ENCODE results near the gene ACVR1B. TPM values are rescaled to one million over a fixed set of nuclear protein-coding genes. Genes with fewer than 3 reads are reported as not detected.

Gene ACVR1B
- total RNA-seq, 1 experiment from 2014 or later = 112 TPM

DNA sequence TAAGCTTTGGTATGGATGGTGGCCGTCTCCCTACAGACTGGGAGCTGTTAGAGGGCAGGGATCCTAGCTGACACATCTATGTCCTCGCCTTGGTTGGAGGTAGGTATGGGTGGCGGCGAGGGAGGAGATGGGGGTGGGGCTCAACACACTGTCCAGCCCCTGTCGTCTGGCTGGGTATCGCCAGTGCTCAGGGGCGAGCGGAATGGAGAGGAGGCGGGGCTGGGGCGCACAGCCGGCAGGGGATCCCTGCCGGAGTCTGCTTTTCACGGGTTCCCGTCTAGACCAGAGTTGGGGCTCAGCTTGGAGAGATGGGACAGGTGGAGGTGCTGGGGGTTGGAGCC, 71.3 kb downstream of the ACVR1B start:
- H3K4me3 ChIP-seq (ENCODE audit: low read depth, low read length) = peak overlapping the region; percentile 75
- H3K36me3 ChIP-seq (ENCODE audit: control insufficient read depth, insufficient read depth, low read length) = no peaks in the 10 kb centered on the region
- Mint-ChIP-seq H3K9me3 (ENCODE audit: unreplicated experiment) (no peaks in the 10 kb centered on the region), H3K4me1 (ENCODE audit: low read depth, unreplicated experiment) (peaks cover 34% of the 10 kb centered on the region), H3K4me3 (ENCODE audit: unreplicated experiment) (peak overlapping the region; percentile 90), H3K27ac (ENCODE audit: unreplicated experiment) (no peak overlapping the region), H3K27me3 (ENCODE audit: insufficient read depth, unreplicated experiment) (no peaks in the 10 kb centered on the region), H3K36me3 (ENCODE audit: insufficient read depth, unreplicated experiment) (peaks cover 19% of the 10 kb centered on the region)
- H3K4me1 ChIP-seq = peaks cover 12% of the 10 kb centered on the region; the same call in 1 of the 2 replicates
- CTCF ChIA-PET = interaction anchor here (0.6 to 6.0 kb wide), 21 partner anchors 9 to 844 kb away, joined by 3 to 102 read pairs (median 7); partner anchors contain the start of gene ATG101
- BruUV-seq (replicated peaks) = no TSS peak
- POLR2A ChIA-PET = interaction anchor here (0.6 to 1.3 kb wide), 2 partner anchors 10 to 28 kb away, joined by 3 to 7 read pairs; partner anchors contain the start of gene NR4A1
- TF ChIP-seq, protein P1, sequence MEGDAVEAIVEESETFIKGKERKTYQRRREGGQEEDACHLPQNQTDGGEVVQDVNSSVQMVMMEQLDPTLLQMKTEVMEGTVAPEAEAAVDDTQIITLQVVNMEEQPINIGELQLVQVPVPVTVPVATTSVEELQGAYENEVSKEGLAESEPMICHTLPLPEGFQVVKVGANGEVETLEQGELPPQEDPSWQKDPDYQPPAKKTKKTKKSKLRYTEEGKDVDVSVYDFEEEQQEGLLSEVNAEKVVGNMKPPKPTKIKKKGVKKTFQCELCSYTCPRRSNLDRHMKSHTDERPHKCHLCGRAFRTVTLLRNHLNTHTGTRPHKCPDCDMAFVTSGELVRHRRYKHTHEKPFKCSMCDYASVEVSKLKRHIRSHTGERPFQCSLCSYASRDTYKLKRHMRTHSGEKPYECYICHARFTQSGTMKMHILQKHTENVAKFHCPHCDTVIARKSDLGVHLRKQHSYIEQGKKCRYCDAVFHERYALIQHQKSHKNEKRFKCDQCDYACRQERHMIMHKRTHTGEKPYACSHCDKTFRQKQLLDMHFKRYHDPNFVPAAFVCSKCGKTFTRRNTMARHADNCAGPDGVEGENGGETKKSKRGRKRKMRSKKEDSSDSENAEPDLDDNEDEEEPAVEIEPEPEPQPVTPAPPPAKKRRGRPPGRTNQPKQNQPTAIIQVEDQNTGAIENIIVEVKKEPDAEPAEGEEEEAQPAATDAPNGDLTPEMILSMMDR (IDR thresholded peaks at IDR 0.05; ENCODE audit: insufficient read depth in 1 of 2, low read depth in 1 of 2, low read length in 1 of 2, severe bottlenecking in 1 of 2, unreplicated experiment in 1 of 2) = no peak
- H3K9me3 ChIP-seq = no peaks in the 10 kb centered on the region
- H3K27me3 ChIP-seq (replicated peaks; ENCODE audit: control insufficient read depth, insufficient read depth, low read length) = no peaks in the 10 kb centered on the region
- peak; percentile 57 to 66 for DNase-seq
- intact Hi-C loops (cut with micrococcal nuclease; ENCODE audit: unreplicated experiment) = loop anchor here (1.0 kb wide), 1 partner anchor 30 kb away; no protein-coding TSS in a partner anchor

DNA sequence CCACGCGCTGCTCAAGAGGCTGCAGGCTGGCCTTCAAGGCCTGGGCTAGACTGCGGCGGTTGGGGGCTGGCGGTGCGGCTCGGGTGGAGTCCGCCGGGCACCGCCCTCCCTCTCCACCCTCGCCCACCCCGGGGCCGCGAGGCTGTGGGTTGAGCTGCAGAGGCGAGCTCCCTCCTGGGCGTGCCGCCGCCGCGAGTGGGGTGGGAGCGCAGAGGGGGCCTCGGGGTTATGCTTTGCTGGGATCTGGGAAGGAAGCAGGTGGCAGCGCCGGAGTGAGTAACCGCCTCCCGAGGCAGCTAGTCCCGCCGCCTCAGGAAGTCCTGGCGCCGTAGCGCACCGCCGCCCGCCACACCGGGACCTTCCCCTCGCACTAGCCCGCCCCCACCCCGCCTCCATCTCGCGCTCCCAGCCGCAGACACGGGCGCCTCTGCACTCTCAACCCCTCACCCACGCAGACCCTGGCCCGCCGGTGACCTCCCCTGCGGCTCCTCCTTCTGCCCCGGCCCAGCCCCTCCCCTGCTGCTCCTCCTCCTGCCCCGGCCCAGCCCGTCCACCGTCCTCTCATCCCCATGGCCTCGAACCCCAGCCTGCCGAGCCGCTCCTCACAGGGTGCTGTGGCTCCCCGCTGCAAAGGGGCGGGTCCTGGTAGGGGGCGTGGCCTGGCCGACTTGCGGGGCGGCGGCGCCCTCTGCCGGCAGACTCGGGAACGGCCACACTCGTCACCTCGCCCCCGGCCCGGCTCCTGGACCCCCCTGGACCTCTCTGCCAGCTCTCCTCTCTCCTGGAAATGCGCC, 71.9 kb downstream of the ACVR1B start:
- Mint-ChIP-seq H3K9me3 (ENCODE audit: unreplicated experiment) (no peaks in the 10 kb centered on the region), H3K36me3 (ENCODE audit: insufficient read depth, unreplicated experiment) (peaks cover 19% of the 10 kb centered on the region), H3K4me1 (ENCODE audit: low read depth, unreplicated experiment) (peaks cover 33% of the 10 kb centered on the region), H3K27me3 (ENCODE audit: insufficient read depth, unreplicated experiment) (no peaks in the 10 kb centered on the region), H3K4me3 (ENCODE audit: unreplicated experiment) (peak overlapping the region; percentile 90), H3K27ac (ENCODE audit: unreplicated experiment) (no peak overlapping the region)
- TF ChIP-seq, protein P1 (IDR thresholded peaks at IDR 0.05; ENCODE audit: insufficient read depth in 1 of 2, low read depth in 1 of 2, low read length in 1 of 2, severe bottlenecking in 1 of 2, unreplicated experiment in 1 of 2) = peak; percentile 96
- H3K27me3 ChIP-seq (replicated peaks; ENCODE audit: control insufficient read depth, insufficient read depth, low read length) = no peaks in the 10 kb centered on the region
- intact Hi-C loops (cut with micrococcal nuclease; ENCODE audit: unreplicated experiment) = loop anchor here (1.0 kb wide), 1 partner anchor 30 kb away; no protein-coding TSS in a partner anchor
- POLR2A ChIA-PET = interaction anchor here (0.6 to 1.3 kb wide), 5 partner anchors 10 to 27 kb away, joined by 3 to 8 read pairs (median 7); partner anchors contain the start of gene NR4A1
- H3K9me3 ChIP-seq = no peaks in the 10 kb centered on the region
- H3K4me1 ChIP-seq = peaks cover 12% of the 10 kb centered on the region; the same call in 1 of the 2 replicates
- CTCF ChIA-PET = interaction anchor here (0.5 to 6.0 kb wide), 26 partner anchors 9 to 843 kb away, joined by 3 to 102 read pairs (median 6); partner anchors contain the start of gene ATG101
- H3K4me3 ChIP-seq (ENCODE audit: low read depth, low read length) = peak overlapping the region; percentile 75
- H3K36me3 ChIP-seq (ENCODE audit: control insufficient read depth, insufficient read depth, low read length) = no peaks in the 10 kb centered on the region
- BruUV-seq (replicated peaks) = no TSS peak
- DNase-seq = peak; percentile 89 to 95

DNA sequence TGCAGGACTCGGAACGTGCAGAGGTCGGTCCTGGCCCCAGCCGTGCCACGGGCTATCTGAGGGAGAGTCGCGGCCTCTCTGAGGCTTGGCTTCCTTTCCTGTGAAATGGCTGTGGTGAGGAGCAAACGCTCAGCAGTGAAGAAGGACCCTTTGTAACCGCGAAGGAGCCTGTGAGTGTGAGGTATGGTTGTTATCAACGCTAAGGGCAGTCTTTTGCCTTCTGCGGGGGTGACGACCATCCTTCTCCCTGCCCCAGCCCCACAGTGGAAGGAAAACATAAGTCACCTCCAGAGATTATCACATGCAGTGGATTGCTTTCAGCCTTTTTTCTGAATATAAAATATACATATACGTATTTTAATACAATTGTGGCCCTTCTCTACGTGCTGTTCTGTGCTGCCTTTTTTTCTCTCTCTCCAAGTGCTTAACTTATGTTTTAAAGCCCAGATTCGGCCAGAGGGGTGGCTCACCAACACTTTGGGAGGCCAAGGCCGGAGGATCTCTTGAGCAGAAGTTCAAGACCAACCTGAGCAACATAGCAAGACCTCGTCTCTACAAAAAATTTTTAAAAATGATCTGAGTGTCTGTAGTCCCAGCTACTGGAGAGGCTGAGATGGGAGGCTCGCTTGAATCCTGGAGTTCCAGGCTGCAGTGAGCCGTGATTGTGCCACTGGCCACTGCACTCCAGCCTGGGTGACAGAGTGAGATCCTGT, 72.6 kb downstream of the ACVR1B start:
- ChIA-PET POLR2A (interaction anchor here (0.6 to 1.3 kb wide), 2 partner anchors 9 to 12 kb away, joined by 7 to 8 read pairs; no protein-coding TSS in a partner anchor), CTCF (interaction anchor here (0.5 to 6.0 kb wide), 28 partner anchors 8 to 692 kb away, joined by 3 to 102 read pairs (median 9); partner anchors contain the start of gene ATG101)
- H3K4me3 ChIP-seq (ENCODE audit: low read depth, low read length) = peak overlapping the region; percentile 75
- no peaks in the 10 kb centered on the region for H3K27me3 ChIP-seq (replicated peaks; ENCODE audit: control insufficient read depth, insufficient read depth, low read length)
- BruUV-seq (replicated peaks) = no TSS peak
- Mint-ChIP-seq H3K36me3 (ENCODE audit: insufficient read depth, unreplicated experiment) (peaks cover 19% of the 10 kb centered on the region), H3K4me1 (ENCODE audit: low read depth, unreplicated experiment) (peaks cover 25% of the 10 kb centered on the region), H3K4me3 (ENCODE audit: unreplicated experiment) (peak overlapping the region; percentile 90), H3K27ac (ENCODE audit: unreplicated experiment) (no peak overlapping the region), H3K9me3 (ENCODE audit: unreplicated experiment) (no peaks in the 10 kb centered on the region), H3K27me3 (ENCODE audit: insufficient read depth, unreplicated experiment) (no peaks in the 10 kb centered on the region)
- no peaks in the 10 kb centered on the region for H3K9me3 ChIP-seq
- no peak for DNase-seq
- TF ChIP-seq, protein P1 (IDR thresholded peaks at IDR 0.05; ENCODE audit: insufficient read depth in 1 of 2, low read depth in 1 of 2, low read length in 1 of 2, severe bottlenecking in 1 of 2, unreplicated experiment in 1 of 2) = no peak
- no peaks in the 10 kb centered on the region for H3K36me3 ChIP-seq (ENCODE audit: control insufficient read depth, insufficient read depth, low read length)
- intact Hi-C loops (cut with micrococcal nuclease; ENCODE audit: unreplicated experiment) = loop anchor here (1.0 kb wide), 1 partner anchor 31 kb away; no protein-coding TSS in a partner anchor
- H3K4me1 ChIP-seq = 0 out of 2 replicates have a peak, but pooled peaks cover 12% of the 10 kb centered on the region

All from Caco-2 (cell line).